BJ (cell line): Measurements from ENCODE around the gene FLNC. TPM values are rescaled to one million over a fixed set of nuclear protein-coding genes. Genes with fewer than 3 reads are reported as not detected.

Source experiments
- CTCF ChIA-PET: fragments of 350-600 bp; formaldehyde crosslinking; extraction: SDS; loops from one replicate; lab custom pipeline; 2021; ENCODE audit warnings: antibody characterized with exemption, inconsistent platforms; lab: Yijun Ruan, JAX
- POLR2A ChIA-PET: fragments of 300-600 bp; sonication (Branson Sonifier 250); formaldehyde crosslinking; extraction: SDS; loops from one replicate; lab custom pipeline; 2021; ENCODE audit warnings: antibody characterized with exemption; lab: Charles Lee
- DNase-seq: peaks from one replicate; pipeline ENCODE4 v3.0.0-alpha.2; 2011; ENCODE audit warnings: low read depth
- H3K27me3 ChIP-seq: 2 replicates; pipeline ENCODE4 v1.6.0; 2011; ENCODE audit warnings: low read length; ENCODE audit not compliant: control insufficient read depth, insufficient read depth
- H3K36me3 ChIP-seq: 2 replicates; pipeline ENCODE4 v1.5.1; 2011; ENCODE audit warnings: low read length; ENCODE audit not compliant: control insufficient read depth, insufficient read depth
- H3K4me3 ChIP-seq: 2 replicates; pipeline ENCODE4 v1.5.1; 2011; ENCODE audit warnings: low read depth, mild to moderate bottlenecking, control low read depth, low read length
- polyA plus RNA-seq: library from polyadenylated mRNA; depleted of rRNA; stranded (reverse); fragments of >200 nt; gene quantifications from 2 replicates; pipeline ENCODE4 v1.2.3, GENCODE V29; 2011
- TF ChIP-seq, protein P1 (sequence below): IDR thresholded peaks from 2 replicates; pipeline ENCODE4 v1.5.1; 2011; ENCODE audit warnings: low read depth, mild to moderate bottlenecking, control low read depth, inconsistent platforms, low read length, moderate library complexity; ENCODE audit not compliant: insufficient read depth

Gene FLNC
- polyA plus RNA-seq, 1 experiment: 58.6 TPM

DNA sequence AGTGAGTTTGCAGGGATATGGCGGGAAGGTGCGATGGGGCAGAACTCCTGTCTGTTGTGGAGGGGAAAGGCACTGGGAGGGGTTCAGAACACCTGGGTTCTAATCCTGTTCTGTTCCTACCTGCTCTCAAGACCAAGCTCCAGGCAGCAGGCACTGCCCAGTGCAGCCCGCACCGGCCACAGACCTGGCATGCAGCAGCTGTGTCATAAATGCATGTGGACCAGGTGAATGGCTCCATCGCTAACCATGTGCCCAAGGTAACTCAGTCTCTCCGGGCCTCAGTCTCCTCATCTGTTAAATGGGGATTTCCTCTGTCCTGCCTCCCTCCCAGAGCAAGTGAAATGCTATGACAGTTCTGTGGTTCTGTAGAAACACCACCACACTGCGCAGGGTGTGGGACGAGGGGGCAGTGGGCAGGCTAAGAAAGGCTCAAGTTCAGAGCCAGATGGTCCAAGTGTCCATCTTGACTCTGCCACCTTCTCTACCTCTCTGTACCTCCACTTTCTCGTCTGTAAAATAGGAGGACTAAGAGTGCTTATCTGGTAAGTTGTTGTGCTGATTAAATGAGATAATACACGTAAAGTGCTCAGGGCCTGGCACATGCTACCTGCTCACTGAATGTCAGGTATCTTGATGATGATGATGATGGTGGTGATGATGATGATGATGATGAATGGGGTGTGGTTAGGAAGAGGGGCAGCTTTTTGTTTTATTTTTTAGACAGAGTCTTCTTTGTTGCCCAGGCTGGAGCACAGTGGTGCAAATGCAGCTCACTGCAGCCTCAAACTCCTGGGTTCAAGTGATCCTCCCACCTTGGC, 55.4 kb downstream of the FLNC start:
- CTCF ChIA-PET: interaction anchor here (0.6 to 8.5 kb wide), 7 partner anchors 12 to 459 kb away, joined by 3 to 86 read pairs (median 4); partner anchors contain the start of genes KCP and METTL2B

DNA sequence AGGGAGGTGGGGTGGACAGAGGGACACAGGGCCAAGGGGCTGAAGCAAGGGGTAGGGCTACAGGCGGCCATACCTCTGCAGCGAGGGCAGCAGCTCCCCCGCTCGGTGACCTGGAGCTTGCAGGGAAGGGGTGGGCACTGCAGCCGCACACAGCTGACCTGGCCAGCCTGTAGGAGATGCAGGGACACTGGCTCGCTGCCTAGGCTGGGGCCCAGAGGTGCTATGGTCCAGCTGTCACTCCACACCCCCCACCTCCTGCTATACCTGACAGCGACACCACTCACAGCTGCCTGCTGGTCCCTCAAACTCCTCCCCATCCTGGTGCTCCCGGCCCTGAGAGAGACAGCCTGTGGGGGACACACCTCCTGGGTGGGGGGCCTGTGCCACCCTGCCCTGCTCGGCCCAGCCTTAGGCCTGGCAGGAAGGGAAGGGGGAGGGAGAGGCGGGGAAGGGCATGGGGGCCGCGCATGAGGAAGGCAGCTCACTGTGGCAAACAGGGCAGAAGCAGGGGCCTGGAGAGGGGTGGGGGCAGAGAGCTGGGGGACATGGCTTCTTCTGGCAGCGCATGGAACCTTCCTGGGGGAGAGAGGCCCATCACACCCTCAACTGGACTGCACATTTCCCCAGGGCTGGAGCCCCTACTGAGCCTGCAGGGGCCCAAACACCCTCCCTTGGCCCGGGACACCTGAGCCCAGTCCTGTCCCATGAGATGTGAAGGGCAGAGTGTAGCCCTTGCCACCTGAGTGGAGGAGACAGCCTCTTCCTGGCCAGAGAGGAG, 56.4 kb downstream of the FLNC start:
- CTCF ChIA-PET: interaction anchor here (0.6 to 8.5 kb wide), 6 partner anchors 11 to 460 kb away, joined by 3 to 86 read pairs (median 6); partner anchors contain the start of genes KCP and METTL2B
- no peak overlapping the region for H3K4me3 ChIP-seq
- POLR2A ChIA-PET: no interaction called here
- TF ChIP-seq, protein P1, sequence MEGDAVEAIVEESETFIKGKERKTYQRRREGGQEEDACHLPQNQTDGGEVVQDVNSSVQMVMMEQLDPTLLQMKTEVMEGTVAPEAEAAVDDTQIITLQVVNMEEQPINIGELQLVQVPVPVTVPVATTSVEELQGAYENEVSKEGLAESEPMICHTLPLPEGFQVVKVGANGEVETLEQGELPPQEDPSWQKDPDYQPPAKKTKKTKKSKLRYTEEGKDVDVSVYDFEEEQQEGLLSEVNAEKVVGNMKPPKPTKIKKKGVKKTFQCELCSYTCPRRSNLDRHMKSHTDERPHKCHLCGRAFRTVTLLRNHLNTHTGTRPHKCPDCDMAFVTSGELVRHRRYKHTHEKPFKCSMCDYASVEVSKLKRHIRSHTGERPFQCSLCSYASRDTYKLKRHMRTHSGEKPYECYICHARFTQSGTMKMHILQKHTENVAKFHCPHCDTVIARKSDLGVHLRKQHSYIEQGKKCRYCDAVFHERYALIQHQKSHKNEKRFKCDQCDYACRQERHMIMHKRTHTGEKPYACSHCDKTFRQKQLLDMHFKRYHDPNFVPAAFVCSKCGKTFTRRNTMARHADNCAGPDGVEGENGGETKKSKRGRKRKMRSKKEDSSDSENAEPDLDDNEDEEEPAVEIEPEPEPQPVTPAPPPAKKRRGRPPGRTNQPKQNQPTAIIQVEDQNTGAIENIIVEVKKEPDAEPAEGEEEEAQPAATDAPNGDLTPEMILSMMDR: no peak
- H3K27me3 ChIP-seq: 0 out of 2 replicates have a peak, but pooled peaks cover 2% of the 10 kb centered on the region
- DNase-seq: no peak
- no peaks in the 10 kb centered on the region for H3K36me3 ChIP-seq

More for the DNA sequence above, 55.4 kb downstream of the FLNC start:
- no peak for DNase-seq
- Histone ChIP-seq H3K4me3 (no peak overlapping the region), H3K36me3 (no peaks in the 10 kb centered on the region), H3K27me3 (0 out of 2 replicates have a peak, but pooled peaks cover 2% of the 10 kb centered on the region)
- POLR2A ChIA-PET: no interaction called here
- TF ChIP-seq, protein P1: no peak

DNA sequence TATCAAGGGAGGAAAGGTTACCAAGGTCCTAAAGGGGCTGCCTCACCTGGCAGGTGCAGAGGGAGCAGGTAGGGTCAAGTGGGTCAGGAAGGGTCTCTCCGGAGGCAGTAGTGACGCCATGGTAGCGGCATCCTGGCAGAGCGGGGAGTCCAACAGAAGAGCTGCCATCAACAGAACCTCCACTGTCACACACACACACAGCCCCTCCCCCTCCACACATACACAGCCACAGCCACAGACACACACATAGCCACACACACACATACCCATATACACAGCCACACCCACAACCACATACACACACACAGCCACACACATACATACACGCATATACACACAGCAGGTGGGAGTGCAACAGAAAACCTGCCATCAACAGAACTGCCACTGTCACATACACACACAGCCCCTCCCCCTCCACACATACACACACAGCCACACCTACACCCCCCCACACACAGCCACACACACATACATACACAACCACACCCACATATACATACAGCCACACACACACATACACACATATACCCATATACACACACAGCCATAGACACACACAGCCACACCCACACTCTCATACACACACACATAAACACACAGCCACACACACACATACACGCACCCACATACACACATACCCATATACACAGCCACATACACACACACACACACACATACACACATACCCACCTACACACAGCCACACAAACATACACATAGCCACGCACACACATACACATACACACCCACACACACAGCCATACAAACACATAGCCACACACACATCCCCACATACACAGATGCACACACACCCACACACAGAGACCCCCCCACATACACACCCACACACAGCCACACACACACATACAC, 57.2 kb downstream of the FLNC start:
- 0 out of 2 replicates have a peak, but pooled peaks cover 2% of the 10 kb centered on the region for H3K27me3 ChIP-seq
- ChIA-PET CTCF (interaction anchor here (1.5 to 8.5 kb wide), 2 partner anchors 414 to 461 kb away, joined by 3 to 86 read pairs; no protein-coding TSS in a partner anchor), POLR2A (no interaction called here)
- no peaks in the 10 kb centered on the region for H3K36me3 ChIP-seq
- TF ChIP-seq, protein P1: no peak
- no peak overlapping the region for H3K4me3 ChIP-seq
- DNase-seq: no peak

DNA sequence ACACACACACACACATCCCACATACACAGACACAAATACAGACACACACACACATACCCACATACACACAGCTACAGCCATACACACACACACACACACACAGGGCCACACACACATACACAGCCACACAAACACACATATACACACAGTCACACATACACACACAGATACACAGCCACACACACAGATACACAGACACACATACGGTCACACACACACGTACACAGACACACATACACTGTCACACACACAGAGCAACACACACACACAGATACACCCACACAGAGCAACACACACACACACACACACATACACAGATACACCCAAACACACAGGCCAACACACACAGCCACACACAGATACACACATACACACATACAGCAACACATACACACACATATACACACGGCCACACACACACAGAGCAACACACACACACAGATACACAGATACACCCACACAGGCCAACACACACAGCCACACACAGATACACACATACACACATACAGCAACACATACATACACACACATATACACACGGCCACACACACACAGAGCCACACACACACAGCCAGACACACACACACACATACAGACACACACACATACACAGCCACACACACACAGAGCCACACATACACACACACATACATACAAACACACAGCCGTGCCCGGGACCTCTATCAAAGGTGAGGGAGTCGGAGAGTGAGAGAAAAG, 58.0 kb downstream of the FLNC start:
- DNase-seq: no peak
- no peak overlapping the region for H3K4me3 ChIP-seq
- no peaks in the 10 kb centered on the region for H3K36me3 ChIP-seq
- TF ChIP-seq, protein P1: no peak
- CTCF ChIA-PET: interaction anchor here (1.0 kb wide), 1 partner anchor 8 kb away, joined by 6 read pairs; no protein-coding TSS in a partner anchor
- H3K27me3 ChIP-seq: 0 out of 2 replicates have a peak, but pooled peaks cover 2% of the 10 kb centered on the region
- POLR2A ChIA-PET: no interaction called here
